Neural crest cell (in vitro differentiated cells): ENCODE measurements around the gene HOXB13. TPM values are rescaled to one million over a fixed set of nuclear protein-coding genes. Genes with fewer than 3 reads are reported as not detected.

Source experiments
- DNase-seq: peaks from one replicate; pipeline ENCODE4 v3.0.0; 2021; ENCODE audit warnings: low read depth, mixed read lengths, low spot score
- H3K27ac Mint-ChIP-seq: one replicate; pipeline ENCODE4 v1.8.0; 2021; ENCODE audit warnings: mild to moderate bottlenecking, mixed read lengths; ENCODE audit not compliant: unreplicated experiment
- H3K27me3 Mint-ChIP-seq: 2 replicates; pipeline ENCODE4 v1.8.0; 2021; ENCODE audit warnings: low read depth, mild to moderate bottlenecking, mixed read lengths
- H3K36me3 Mint-ChIP-seq: 2 replicates; pipeline ENCODE4 v1.8.0; 2021; ENCODE audit warnings: low read depth, mild to moderate bottlenecking, mixed read lengths
- H3K4me1 Mint-ChIP-seq: 2 replicates; pipeline ENCODE4 v1.8.0; 2021; ENCODE audit warnings: mixed read lengths
- H3K4me3 Mint-ChIP-seq: one replicate; pipeline ENCODE4 v1.8.0; 2021; ENCODE audit warnings: mild to moderate bottlenecking, mixed read lengths
- H3K9me3 Mint-ChIP-seq: 2 replicates; pipeline ENCODE4 v1.8.0; 2021; ENCODE audit warnings: mixed read lengths
- CTCF ChIP-seq: fragments of 200-600 bp; sonication (generic); conservative IDR thresholded peaks from 2 replicates; pipeline ENCODE4 v1.5.0; 2021; ENCODE audit warnings: antibody characterized with exemption, mild to moderate bottlenecking
- total RNA-seq: library from RNA; stranded (reverse); gene quantifications from 2 replicates; pipeline ENCODE4 v1.2.1, GENCODE V29; 2021

HOXB13 gene
- total RNA-seq, 1 donor from 2014 or later, result not detected

GRCh38 chr17:48732688-48733629 is 4.4 kb upstream of the HOXB13 start:
- Mint-ChIP-seq H3K27ac (no peak overlapping the region), H3K9me3 (no peaks in the 10 kb centered on the region), H3K27me3 (peaks cover 99% of the 10 kb centered on the region), H3K36me3 (no peaks in the 10 kb centered on the region), H3K4me3 (no peak overlapping the region), H3K4me1 (peaks cover 9% of the 10 kb centered on the region)
- DNase-seq, result no peak
- no peak for TF ChIP-seq CTCF

GRCh38 chr17:48731355-48731754 is 2.8 kb upstream of the HOXB13 start:
- Mint-ChIP-seq H3K27ac (no peak overlapping the region), H3K36me3 (no peaks in the 10 kb centered on the region), H3K4me1 (peaks cover 9% of the 10 kb centered on the region)

GRCh38 chr17:48730240-48730550 is 1.6 kb upstream of the HOXB13 start:
- H3K36me3 Mint-ChIP-seq, result no peaks in the 10 kb centered on the region
- H3K4me1 Mint-ChIP-seq, result peaks cover 9% of the 10 kb centered on the region
- peaks cover 99% of the 10 kb centered on the region for H3K27me3 Mint-ChIP-seq
- no peaks in the 10 kb centered on the region for H3K9me3 Mint-ChIP-seq
- no peak for TF ChIP-seq CTCF
- H3K4me3 Mint-ChIP-seq, result no peak overlapping the region
- H3K27ac Mint-ChIP-seq, result no peak overlapping the region
- no peak for DNase-seq

More at GRCh38 chr17:48731355-48731754, 2.8 kb upstream of the HOXB13 start:
- no peak for DNase-seq
- no peaks in the 10 kb centered on the region for H3K9me3 Mint-ChIP-seq
- TF ChIP-seq CTCF, result no peak
- peaks cover 99% of the 10 kb centered on the region for H3K27me3 Mint-ChIP-seq
- no peak overlapping the region for H3K4me3 Mint-ChIP-seq

GRCh38 chr17:48729335-48730239 is 1.0 kb upstream of the HOXB13 start:
- peaks cover 9% of the 10 kb centered on the region for H3K4me1 Mint-ChIP-seq
- DNase-seq, result no peak
- no peak overlapping the region for H3K4me3 Mint-ChIP-seq
- H3K9me3 Mint-ChIP-seq, result no peaks in the 10 kb centered on the region
- TF ChIP-seq CTCF, result no peak
- H3K36me3 Mint-ChIP-seq, result no peaks in the 10 kb centered on the region
- no peak overlapping the region for H3K27ac Mint-ChIP-seq
- peaks cover 99% of the 10 kb centered on the region for H3K27me3 Mint-ChIP-seq

GRCh38 chr17:48727415-48728175 is 955 bp downstream of the HOXB13 start:
- no peaks in the 10 kb centered on the region for H3K36me3 Mint-ChIP-seq
- H3K27ac Mint-ChIP-seq, result no peak overlapping the region
- DNase-seq, result no peak
- H3K4me3 Mint-ChIP-seq, result peak overlapping the region; percentile 7
- H3K4me1 Mint-ChIP-seq, result peaks cover 11% of the 10 kb centered on the region
- H3K27me3 Mint-ChIP-seq, result peaks cover 100% of the 10 kb centered on the region
- no peaks in the 10 kb centered on the region for H3K9me3 Mint-ChIP-seq
- no peak for TF ChIP-seq CTCF
